A549 (cell line): ENCODE measurements around the gene TFPT.

Experiments used
- CHD2 ChIP-seq: fragments of 150-350 bp; IDR thresholded peaks from 2 replicates; pipeline ENCODE4 v1.6.1; 2014; ENCODE audit warnings: low read length; ENCODE audit not compliant: partially characterized antibody
- CHD4 ChIP-seq: fragments of 200-600 bp; sonication (generic); IDR thresholded peaks from 2 replicates; pipeline ENCODE4 v1.6.1; 2016; ENCODE audit warnings: antibody characterized with exemption, mild to moderate bottlenecking, borderline replicate concordance
- HDAC2 ChIP-seq: fragments of 200-600 bp; sonication (generic); IDR thresholded peaks from 2 replicates; pipeline ENCODE4 v1.6.1; 2016
- SREBF2 ChIP-seq: fragments of 450-650 bp; IDR thresholded peaks from 2 replicates; pipeline ENCODE4 v1.6.1; 2014; ENCODE audit warnings: mild to moderate bottlenecking, moderate library complexity
- TP53 ChIP-seq: fragments of 250-450 bp; sonication (Bioruptor Pico); IDR thresholded peaks from 2 replicates; pipeline ENCODE4 v1.5.0; 2021; ENCODE audit warnings: mild to moderate bottlenecking, moderate library complexity
- TF ChIP-seq, protein P1 (sequence below): IDR thresholded peaks from 2 replicates; pipeline ENCODE4 v1.6.1; 2012
- TF ChIP-seq, protein P2 (sequence below): fragments of >200 bp; sonication (Bioruptor Twin); formaldehyde crosslinking; IDR thresholded peaks from 3 replicates; pipeline ENCODE4 v1.5.1; 2016
- TF ChIP-seq, protein P3 (sequence below): fragments of 150-350 bp; IDR thresholded peaks from 2 replicates; pipeline ENCODE4 v1.6.1; 2014; ENCODE audit warnings: low read depth, mild to moderate bottlenecking, low read length
- TF ChIP-seq, protein P4 (sequence below): fragments of 250-450 bp; sonication (Bioruptor Pico); IDR thresholded peaks from 2 replicates; pipeline ENCODE4 v1.5.0; 2021; ENCODE audit warnings: mild to moderate bottlenecking, moderate library complexity, borderline replicate concordance
- TF ChIP-seq, protein P5 (sequence below): IDR thresholded peaks from 2 replicates; pipeline ENCODE4 v1.6.1; 2012

DNA sequence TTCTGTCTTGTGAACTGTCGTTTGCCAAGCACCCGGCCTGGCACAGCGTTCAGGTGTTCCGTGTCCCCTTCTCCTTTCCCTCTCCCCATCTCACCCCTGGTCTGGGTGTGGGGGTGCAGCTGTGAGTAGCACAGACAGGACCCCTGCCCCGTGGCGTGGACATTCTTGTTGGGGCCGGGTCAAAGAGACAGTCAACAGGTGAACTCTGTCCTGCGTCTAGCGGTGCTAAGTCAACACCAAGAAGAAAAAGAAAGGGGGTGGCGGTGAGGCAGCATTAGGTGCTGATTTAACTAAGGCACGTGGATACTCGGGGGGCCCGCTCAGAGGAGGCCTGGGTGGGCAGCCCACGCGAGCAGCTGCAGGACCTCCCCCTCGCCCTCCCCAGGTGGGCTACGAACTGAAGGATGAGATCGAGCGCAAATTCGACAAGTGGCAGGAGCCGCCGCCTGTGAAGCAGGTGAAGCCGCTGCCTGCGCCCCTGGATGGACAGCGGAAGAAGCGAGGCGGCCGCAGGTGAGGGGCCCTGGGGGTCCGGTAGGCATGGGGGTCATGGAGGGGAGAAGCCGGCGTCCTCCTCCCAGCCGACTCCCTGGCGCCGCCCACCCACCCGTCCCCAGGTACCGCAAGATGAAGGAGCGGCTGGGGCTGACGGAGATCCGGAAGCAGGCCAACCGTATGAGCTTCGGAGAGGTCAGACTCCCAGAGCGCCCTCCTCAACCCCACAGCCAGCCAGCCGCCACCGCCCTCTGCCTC lies 12.4 kb upstream of the TFPT start:
- TF ChIP-seq, protein P1, sequence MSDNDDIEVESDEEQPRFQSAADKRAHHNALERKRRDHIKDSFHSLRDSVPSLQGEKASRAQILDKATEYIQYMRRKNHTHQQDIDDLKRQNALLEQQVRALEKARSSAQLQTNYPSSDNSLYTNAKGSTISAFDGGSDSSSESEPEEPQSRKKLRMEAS, result no peak
- no peak for TF ChIP-seq SREBF2
- TF ChIP-seq, protein P2, sequence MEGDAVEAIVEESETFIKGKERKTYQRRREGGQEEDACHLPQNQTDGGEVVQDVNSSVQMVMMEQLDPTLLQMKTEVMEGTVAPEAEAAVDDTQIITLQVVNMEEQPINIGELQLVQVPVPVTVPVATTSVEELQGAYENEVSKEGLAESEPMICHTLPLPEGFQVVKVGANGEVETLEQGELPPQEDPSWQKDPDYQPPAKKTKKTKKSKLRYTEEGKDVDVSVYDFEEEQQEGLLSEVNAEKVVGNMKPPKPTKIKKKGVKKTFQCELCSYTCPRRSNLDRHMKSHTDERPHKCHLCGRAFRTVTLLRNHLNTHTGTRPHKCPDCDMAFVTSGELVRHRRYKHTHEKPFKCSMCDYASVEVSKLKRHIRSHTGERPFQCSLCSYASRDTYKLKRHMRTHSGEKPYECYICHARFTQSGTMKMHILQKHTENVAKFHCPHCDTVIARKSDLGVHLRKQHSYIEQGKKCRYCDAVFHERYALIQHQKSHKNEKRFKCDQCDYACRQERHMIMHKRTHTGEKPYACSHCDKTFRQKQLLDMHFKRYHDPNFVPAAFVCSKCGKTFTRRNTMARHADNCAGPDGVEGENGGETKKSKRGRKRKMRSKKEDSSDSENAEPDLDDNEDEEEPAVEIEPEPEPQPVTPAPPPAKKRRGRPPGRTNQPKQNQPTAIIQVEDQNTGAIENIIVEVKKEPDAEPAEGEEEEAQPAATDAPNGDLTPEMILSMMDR, result no peak
- TF ChIP-seq, protein P3, sequence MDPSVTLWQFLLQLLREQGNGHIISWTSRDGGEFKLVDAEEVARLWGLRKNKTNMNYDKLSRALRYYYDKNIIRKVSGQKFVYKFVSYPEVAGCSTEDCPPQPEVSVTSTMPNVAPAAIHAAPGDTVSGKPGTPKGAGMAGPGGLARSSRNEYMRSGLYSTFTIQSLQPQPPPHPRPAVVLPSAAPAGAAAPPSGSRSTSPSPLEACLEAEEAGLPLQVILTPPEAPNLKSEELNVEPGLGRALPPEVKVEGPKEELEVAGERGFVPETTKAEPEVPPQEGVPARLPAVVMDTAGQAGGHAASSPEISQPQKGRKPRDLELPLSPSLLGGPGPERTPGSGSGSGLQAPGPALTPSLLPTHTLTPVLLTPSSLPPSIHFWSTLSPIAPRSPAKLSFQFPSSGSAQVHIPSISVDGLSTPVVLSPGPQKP, result no peak
- no peak for TF ChIP-seq TP53 (CRISPR knock-in tag)
- TF ChIP-seq, protein P4, sequence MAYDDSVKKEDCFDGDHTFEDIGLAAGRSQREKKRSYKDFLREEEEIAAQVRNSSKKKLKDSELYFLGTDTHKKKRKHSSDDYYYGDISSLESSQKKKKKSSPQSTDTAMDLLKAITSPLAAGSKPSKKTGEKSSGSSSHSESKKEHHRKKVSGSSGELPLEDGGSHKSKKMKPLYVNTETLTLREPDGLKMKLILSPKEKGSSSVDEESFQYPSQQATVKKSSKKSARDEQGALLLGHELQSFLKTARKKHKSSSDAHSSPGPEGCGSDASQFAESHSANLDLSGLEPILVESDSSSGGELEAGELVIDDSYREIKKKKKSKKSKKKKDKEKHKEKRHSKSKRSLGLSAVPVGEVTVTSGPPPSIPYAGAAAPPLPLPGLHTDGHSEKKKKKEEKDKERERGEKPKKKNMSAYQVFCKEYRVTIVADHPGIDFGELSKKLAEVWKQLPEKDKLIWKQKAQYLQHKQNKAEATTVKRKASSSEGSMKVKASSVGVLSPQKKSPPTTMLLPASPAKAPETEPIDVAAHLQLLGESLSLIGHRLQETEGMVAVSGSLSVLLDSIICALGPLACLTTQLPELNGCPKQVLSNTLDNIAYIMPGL (CRISPR knock-in tag), result no peak
- TF ChIP-seq CHD4, result no peak
- TF ChIP-seq HDAC2, result no peak
- TF ChIP-seq, protein P5, sequence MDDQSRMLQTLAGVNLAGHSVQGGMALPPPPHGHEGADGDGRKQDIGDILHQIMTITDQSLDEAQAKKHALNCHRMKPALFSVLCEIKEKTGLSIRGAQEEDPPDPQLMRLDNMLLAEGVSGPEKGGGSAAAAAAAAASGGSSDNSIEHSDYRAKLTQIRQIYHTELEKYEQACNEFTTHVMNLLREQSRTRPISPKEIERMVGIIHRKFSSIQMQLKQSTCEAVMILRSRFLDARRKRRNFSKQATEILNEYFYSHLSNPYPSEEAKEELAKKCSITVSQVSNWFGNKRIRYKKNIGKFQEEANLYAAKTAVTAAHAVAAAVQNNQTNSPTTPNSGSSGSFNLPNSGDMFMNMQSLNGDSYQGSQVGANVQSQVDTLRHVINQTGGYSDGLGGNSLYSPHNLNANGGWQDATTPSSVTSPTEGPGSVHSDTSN, result no peak
- TF ChIP-seq CHD2, result no peak
